Kidney (tissue), 14 donors: Measurements from ENCODE around the gene ZNF184. TPM values are rescaled to one million over a fixed set of nuclear protein-coding genes. Genes with fewer than 3 reads are reported as not detected.

Source experiments
- DNase-seq, 5 donors: peaks; one replicate each; pipeline ENCODE4 v3.0.0-alpha.2; 2013 to 2020
- FAIRE-seq: peaks from 2 replicates; lab custom pipeline; 2012; peaks lifted over from hg19 to GRCh38; lab: Jason Lieb, UNC
- H3K27ac ChIP-seq, 2 donors: one replicate each; pipeline ENCODE4 v1.7.0; 2013; ENCODE audit warnings: low read depth in 2 of 2, low read length in 2 of 2, inconsistent platforms in 1 of 2
- H3K27me3 ChIP-seq: one replicate; pipeline ENCODE4 v1.7.1; 2013; ENCODE audit warnings: low read length, inconsistent platforms; ENCODE audit not compliant: control insufficient read depth, insufficient read depth
- H3K36me3 ChIP-seq, 3 donors: one replicate each; pipeline versions ENCODE4 v1.7.0 to v1.7.1; 2013; ENCODE audit warnings: low read length in 3 of 3, control low read depth in 1 of 3, inconsistent platforms in 1 of 3; ENCODE audit not compliant: insufficient read depth in 3 of 3, control insufficient read depth in 2 of 3
- H3K4me1 ChIP-seq, 3 donors: one replicate each; pipeline versions ENCODE4 v1.7.0 to v1.7.1; 2013; ENCODE audit warnings: low read length in 3 of 3, inconsistent platforms in 1 of 3, low read depth in 1 of 3; ENCODE audit not compliant: control insufficient read depth in 2 of 3, insufficient read depth in 2 of 3
- H3K4me3 ChIP-seq, 3 donors: one replicate each; pipeline versions ENCODE4 v1.7.0 to v1.8.1; 2013; ENCODE audit warnings: low read length in 3 of 3, control low read depth in 1 of 3, inconsistent platforms in 1 of 3
- H3K9ac ChIP-seq, 3 donors: one replicate each; pipeline versions ENCODE4 v1.7.0 to v1.7.1; 2013; ENCODE audit warnings: low read length in 3 of 3, control low read depth in 1 of 3, inconsistent platforms in 1 of 3
- H3K9me3 ChIP-seq, 3 donors: one replicate each; pipeline versions ENCODE4 v1.7.0 to v1.7.1; 2013; ENCODE audit warnings: low read length in 3 of 3, control low read depth in 1 of 3, inconsistent platforms in 1 of 3; ENCODE audit not compliant: control insufficient read depth in 2 of 3, insufficient read depth in 1 of 3
- CTCF ChIP-seq: IDR thresholded peaks from 3 replicates; pipeline ENCODE4 v1.5.1; 2012; ENCODE audit warnings: mild to moderate bottlenecking, moderate library complexity, borderline replicate concordance; ENCODE audit not compliant: insufficient read depth; ENCODE audit errors: extremely low read depth
- intact Hi-C: fragments of 100-400 bp; cut with DNase I; formaldehyde crosslinking; loops from one replicate; pipeline ENCODE4 v1.11.1; 2022
- polyA plus RNA-seq: library from polyadenylated mRNA; stranded (reverse); fragments of 350-450 nt; fragmentation: Illumina TruSeq; extraction: RNeasy Lipid Tissue Mini Kit (QIAGEN cat#74804); gene quantifications from one replicate; pipeline ENCODE4 v1.2.3, GENCODE V29; 2014; ENCODE audit warnings: low read depth, low replicate concordance; ENCODE audit not compliant: insufficient read depth
- total RNA-seq: library from RNA; stranded (reverse); fragmentation: NEBNext Ultra II Directional; extraction: Animal tissue kit (Norgen Biotek cat#: 25700); gene quantifications from one replicate; pipeline ENCODE4 v1.2.1, GENCODE V29; 2021
- donor health status: control.
- donor health status: control.
- donor health status: control.
- donor health status: control.
- donor health status: control.
- donor health status: DM: yes; HTN: yes; CAD: no.
- donor health status: Normal renal cell carcinoma (clear cell type).

The ZNF184 gene
- total and polyA plus RNA-seq, 2 donors from 2014 or later, result 4.4 to 8.0 TPM

- Histone ChIP-seq H3K36me3 (no peaks in the 10 kb centered on the region), H3K27ac (no peak overlapping the region), H3K4me1 (no peaks in the 10 kb centered on the region), H3K4me3 (no peak overlapping the region), H3K9me3 (no peaks in the 10 kb centered on the region), H3K9ac (no peak overlapping the region), H3K27me3 (peaks cover 26% of the 10 kb centered on the region)
- intact Hi-C loops, result no loop called here
- FAIRE-seq, result no peak
- no peak for DNase-seq
- TF ChIP-seq CTCF, result no peak
These were observed 21.2 kb upstream of the ZNF184 start for GRCh38 chr6:27494103-27494502.

GRCh38 chr6:27492631-27493190 lies 19.8 kb upstream of the ZNF184 start:
- intact Hi-C loops, result no loop called here
- H3K9me3 ChIP-seq, result no peaks in the 10 kb centered on the region
- no peaks in the 10 kb centered on the region for H3K36me3 ChIP-seq
- H3K27me3 ChIP-seq, result peaks cover 23% of the 10 kb centered on the region
- TF ChIP-seq CTCF, result no peak
- H3K4me1 ChIP-seq, result no peaks in the 10 kb centered on the region
- no peak overlapping the region for H3K27ac ChIP-seq
- H3K4me3 ChIP-seq, result no peak overlapping the region
- DNase-seq (no peak), FAIRE-seq (no peak)
- H3K9ac ChIP-seq, result no peak overlapping the region

- Histone ChIP-seq H3K4me3 (peak overlapping the region; percentile 87 to 91 (median 89)), H3K4me1 (peaks cover 0 to 4% (median 0%) of the 10 kb centered on the region in 3 donors)
These were observed 6.6 kb upstream of the ZNF184 start for GRCh38 chr6:27479319-27480182.

More at GRCh38 chr6:27479319-27480182, 6.6 kb upstream of the ZNF184 start:
- intact Hi-C loops, result no loop called here
- peak; percentile 87 to 96 (median 90) for DNase-seq
- Histone ChIP-seq H3K27me3 (no peaks in the 10 kb centered on the region), H3K27ac (peak overlapping the region; percentile 84 to 94), H3K36me3 (no peaks in the 10 kb centered on the region), H3K9me3 (no peaks in the 10 kb centered on the region), H3K9ac (peak overlapping the region; percentile 83 to 96 (median 90))
- FAIRE-seq, result peak; percentile 83
- no peak for TF ChIP-seq CTCF
